ENCODE measurements around the gene HOXA4. TPM values are rescaled to one million over a fixed set of nuclear protein-coding genes. Genes with fewer than 3 reads are reported as not detected.

HOXA4 gene
- total RNA-seq, 2 experiments from 2014 or later, result 0.17 to 0.53 TPM

DNA sequence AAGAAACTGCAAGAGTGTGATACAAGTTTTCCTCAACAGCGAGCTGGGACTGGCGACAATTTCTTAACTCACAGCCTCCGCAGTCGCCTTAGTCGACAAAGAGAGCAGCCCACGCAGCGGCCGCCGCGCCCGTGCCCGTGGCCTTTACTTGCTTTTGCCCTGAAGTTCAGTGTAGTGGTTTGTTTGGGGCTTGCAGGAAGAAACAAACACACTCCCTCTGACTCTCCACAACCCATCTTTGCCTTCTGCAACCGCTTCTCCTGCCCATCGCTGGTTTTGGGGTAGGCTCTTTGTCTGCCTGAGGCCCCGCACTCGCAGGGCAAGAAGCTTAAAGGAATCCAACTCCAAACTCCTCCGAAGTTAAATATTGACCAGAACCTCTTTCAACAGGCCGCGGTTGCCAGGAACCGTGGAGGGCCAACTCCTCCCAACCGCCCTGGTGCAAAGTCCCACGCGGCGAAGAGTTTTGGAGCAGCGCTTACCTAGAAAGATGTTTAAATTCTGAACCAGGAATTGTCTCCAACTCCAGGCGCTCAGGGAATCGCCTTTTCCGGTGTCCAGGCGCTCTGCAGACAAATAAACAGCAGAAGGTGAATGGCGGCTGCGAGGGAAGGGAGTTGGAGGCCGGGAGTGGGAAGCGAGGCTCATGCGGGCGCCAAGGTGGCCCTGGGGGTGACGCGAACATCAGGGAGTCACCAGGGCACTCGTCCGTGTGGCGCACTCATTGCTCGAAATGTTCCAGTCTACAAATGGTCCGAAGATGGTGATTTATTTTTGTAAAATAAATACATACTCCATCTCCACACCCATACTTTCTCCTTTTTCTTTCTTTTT lies 8.3 kb downstream of the HOXA4 start:
- no peak for ATAC-seq (ENCODE audit: low read depth)
- H3K27me3 Mint-ChIP-seq, result peaks cover 18% of the 10 kb centered on the region
- no peaks in the 10 kb centered on the region for H3K4me1 Mint-ChIP-seq
- POLR2A ChIA-PET, result no interaction called here
- no peak overlapping the region for H3K27ac Mint-ChIP-seq
- no peaks in the 10 kb centered on the region for H3K9me3 Mint-ChIP-seq
- H3K36me3 Mint-ChIP-seq, result no peaks in the 10 kb centered on the region
- DNase-seq, result no peak
- no peak overlapping the region for H3K4me3 Mint-ChIP-seq

DNA sequence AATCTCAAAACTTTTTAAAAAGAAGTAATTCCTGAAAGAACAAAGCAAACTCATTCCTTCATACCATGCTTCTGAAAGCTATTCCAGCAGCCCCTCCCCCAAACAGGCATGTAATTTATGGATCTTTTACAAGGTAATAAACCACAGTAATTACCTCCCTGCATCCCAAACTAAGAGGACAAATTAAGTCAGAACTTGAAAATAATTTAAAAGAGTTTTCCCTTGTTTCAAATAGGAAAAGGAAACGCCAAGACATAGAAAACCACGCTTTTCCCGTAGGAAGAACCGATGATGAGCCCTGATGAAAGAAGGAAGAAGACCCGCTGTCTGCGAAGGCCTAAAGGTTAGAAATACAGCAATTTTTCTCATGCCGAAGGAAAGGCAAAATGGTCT lies 8.9 kb downstream of the HOXA4 start:
- POLR2A ChIA-PET, result no interaction called here
- no peaks in the 10 kb centered on the region for H3K4me1 Mint-ChIP-seq
- ATAC-seq (ENCODE audit: low read depth) (no peak), DNase-seq (no peak)
- no peaks in the 10 kb centered on the region for H3K36me3 Mint-ChIP-seq
- no peaks in the 10 kb centered on the region for H3K9me3 Mint-ChIP-seq
- H3K4me3 Mint-ChIP-seq, result no peak overlapping the region
- H3K27ac Mint-ChIP-seq, result no peak overlapping the region
- peaks cover 13% of the 10 kb centered on the region for H3K27me3 Mint-ChIP-seq

DNA sequence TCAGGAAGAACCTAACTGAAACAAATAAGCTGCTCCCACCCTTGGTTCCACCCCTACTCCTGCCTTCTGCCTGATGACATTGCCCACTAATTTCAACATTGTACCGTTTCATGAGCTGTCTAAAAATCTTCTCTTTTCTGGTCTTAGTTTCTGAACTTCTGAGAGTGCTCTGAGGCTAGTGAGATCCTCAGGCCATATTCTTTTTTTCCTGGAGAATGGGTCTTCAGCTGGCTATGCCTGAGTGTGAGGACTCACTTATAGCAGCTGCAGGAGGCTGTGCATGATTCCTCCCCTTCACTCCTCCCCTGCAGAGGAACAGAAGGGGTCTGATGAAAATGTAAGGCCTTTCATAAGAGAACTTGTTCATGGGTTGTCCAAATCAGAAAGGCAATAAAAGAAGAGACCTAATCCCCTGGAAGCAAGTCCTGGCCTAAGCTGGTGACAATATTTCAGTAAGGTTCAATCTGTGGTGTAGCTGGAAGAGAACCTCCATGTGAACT lies 11.1 kb downstream of the HOXA4 start:
- DNase-seq, result no peak
- POLR2A ChIA-PET, result no interaction called here
- Mint-ChIP-seq H3K27me3 (peaks cover 6% of the 10 kb centered on the region), H3K27ac (no peak overlapping the region), H3K4me1 (no peaks in the 10 kb centered on the region), H3K36me3 (no peaks in the 10 kb centered on the region), H3K9me3 (no peaks in the 10 kb centered on the region), H3K4me3 (no peak overlapping the region)
- no peak for ATAC-seq (ENCODE audit: low read depth)

DNA sequence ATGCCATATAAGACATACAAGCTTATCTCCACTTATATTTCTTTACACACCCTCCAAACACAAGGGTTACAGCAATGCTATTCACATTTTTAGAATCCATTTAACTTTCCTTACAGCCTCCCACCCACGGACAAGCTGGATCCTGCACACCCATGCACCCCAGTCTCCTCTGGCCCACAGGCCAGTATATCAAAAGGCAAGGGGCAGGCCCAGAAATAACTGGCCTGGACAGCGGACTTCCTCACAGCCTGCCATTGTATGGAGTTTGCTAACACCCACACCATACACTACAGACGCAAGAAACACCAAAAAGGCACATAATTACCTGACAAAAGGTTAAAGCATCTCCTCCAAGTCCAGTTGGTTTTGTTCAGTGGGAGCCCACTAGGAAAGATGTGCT lies 12.0 kb downstream of the HOXA4 start:
- no peaks in the 10 kb centered on the region for H3K36me3 Mint-ChIP-seq
- no peak overlapping the region for H3K27ac Mint-ChIP-seq
- POLR2A ChIA-PET, result no interaction called here
- peaks cover 6% of the 10 kb centered on the region for H3K27me3 Mint-ChIP-seq
- no peaks in the 10 kb centered on the region for H3K9me3 Mint-ChIP-seq
- DNase-seq (no peak), ATAC-seq (ENCODE audit: low read depth) (no peak)
- no peak overlapping the region for H3K4me3 Mint-ChIP-seq
- no peaks in the 10 kb centered on the region for H3K4me1 Mint-ChIP-seq

DNA sequence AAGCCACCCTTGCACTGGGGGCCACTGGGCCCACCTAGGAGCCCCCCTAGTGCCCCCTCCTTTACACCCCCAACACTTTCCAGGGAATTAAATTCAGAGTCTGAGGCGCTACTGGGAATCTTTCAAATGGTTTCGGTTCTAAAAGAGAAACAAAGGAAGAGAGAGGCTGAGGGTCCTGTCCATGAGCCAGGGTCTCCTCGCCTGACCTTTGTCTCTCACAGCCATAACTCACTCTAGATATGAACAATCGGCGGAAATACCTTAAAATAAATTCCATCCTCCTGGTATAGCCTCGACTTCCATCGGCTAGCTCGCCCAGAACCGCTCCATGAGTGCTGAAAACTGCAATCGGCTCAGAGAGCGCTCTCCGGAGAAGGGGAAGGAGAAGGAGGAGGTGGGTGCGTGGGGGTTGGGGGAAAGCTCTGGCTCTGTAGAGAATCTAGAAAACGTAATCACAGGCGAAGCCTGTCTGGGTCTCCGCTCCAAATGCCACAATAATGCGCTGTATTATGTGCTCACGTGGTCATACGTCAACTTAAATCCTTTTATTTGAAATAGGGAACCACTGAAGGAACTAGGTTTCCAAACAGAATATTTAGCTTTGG lies 12.6 kb downstream of the HOXA4 start:
- no peaks in the 10 kb centered on the region for H3K9me3 Mint-ChIP-seq
- no peak for DNase-seq
- H3K4me3 Mint-ChIP-seq, result no peak overlapping the region
- ATAC-seq (ENCODE audit: low read depth), result no peak
- H3K27me3 Mint-ChIP-seq, result peaks cover 6% of the 10 kb centered on the region
- POLR2A ChIA-PET, result no interaction called here
- H3K36me3 Mint-ChIP-seq, result no peaks in the 10 kb centered on the region
- no peak overlapping the region for H3K27ac Mint-ChIP-seq
- H3K4me1 Mint-ChIP-seq, result no peaks in the 10 kb centered on the region

DNA sequence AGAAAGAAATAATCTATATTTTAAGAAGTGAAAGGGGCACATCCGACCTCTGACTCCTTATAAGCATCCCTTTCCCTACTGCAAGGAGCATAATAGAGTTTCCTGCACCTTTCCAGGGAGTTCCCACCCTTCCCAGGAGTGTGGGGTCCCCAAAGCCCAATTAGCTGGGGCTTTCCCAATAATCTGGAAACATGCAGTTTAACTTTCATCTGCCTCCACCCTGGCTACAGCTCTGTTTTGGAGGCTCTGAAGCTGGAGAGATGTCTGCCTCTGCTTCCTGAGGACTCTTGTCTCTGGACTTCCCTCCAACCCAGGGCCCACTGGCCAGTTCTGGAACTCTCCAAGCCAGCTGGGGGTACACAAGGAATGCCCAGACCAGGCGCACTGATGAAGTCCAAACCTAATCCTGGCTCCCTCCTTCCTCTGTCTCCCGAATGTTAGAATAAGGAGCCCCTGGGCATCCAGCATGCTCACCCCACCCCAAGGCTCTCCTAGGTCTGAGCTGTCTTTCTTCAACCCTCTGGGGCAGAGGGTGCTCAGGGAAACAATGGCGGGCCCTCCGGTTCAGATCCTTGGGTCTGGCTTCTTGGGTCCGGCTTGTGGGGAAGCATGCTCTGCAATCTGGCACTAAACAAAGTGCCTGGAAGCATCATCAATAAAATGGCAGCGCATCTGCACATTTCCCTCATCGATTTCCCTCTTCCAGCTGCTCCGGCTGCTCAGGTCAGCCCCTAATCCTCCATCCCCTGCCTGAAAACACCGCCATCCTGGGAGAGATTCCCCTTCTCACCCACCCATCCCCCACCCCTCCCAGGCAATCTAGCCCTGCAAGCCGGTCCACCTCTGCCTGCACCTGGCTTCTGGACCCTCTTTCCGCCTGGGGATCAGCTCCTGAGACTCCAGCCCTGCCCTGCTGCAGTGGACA lies 13.3 kb downstream of the HOXA4 start:
- POLR2A ChIA-PET, result no interaction called here
- no peak overlapping the region for H3K4me3 Mint-ChIP-seq
- no peak overlapping the region for H3K27ac Mint-ChIP-seq
- H3K27me3 Mint-ChIP-seq, result peaks cover 6% of the 10 kb centered on the region
- ATAC-seq (ENCODE audit: low read depth) (no peak), DNase-seq (no peak)
- H3K9me3 Mint-ChIP-seq, result no peaks in the 10 kb centered on the region
- no peaks in the 10 kb centered on the region for H3K4me1 Mint-ChIP-seq
- no peaks in the 10 kb centered on the region for H3K36me3 Mint-ChIP-seq

DNA sequence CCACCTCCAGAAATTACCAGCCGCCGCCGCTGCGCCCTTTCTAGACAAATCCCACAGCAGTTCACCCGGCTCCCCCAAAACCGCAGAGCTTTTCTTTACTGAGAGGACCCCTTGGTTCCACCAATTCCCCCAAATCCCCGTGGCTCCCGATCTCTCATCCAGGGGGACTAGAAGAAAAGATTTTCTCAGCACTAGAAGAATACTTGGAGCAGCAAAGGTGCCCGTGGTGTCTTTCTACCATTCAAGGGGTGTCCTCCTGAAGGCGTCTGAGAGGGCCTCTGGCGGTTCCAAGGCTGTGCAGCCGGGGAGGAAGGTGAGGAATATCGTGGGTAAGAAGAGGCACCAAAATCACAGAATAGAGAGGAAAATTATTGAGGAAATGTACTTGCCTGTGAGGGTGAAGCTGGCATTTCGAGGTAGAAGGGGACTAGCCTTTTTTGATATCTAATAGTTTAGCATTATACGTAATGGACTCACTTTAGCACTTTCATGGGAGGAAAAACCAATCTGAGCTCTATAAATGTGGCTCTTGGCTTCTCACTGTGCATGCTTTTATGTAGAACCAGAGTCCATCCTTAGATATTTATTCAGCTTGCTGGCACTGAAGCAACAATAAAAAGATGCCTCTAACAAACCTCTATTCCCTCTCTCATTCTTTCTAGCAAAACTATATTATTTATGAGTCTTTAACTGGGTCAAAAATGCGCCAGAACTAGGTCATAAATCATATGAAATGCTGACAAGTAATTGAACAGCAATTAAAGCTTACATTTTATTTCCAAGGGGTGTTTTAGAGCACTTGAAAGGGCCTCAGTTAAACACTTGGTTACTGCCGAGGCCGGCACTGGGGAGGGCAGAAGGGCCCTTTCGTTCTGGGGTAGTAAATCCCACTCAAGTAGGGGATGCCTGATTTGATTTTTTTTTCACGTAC lies 14.3 kb downstream of the HOXA4 start:
- DNase-seq (no peak), ATAC-seq (ENCODE audit: low read depth) (no peak)
- Mint-ChIP-seq H3K27ac (no peak overlapping the region), H3K4me3 (no peak overlapping the region), H3K36me3 (no peaks in the 10 kb centered on the region), H3K4me1 (no peaks in the 10 kb centered on the region), H3K9me3 (no peaks in the 10 kb centered on the region), H3K27me3 (peaks cover 9% of the 10 kb centered on the region)
- POLR2A ChIA-PET, result no interaction called here

DNA sequence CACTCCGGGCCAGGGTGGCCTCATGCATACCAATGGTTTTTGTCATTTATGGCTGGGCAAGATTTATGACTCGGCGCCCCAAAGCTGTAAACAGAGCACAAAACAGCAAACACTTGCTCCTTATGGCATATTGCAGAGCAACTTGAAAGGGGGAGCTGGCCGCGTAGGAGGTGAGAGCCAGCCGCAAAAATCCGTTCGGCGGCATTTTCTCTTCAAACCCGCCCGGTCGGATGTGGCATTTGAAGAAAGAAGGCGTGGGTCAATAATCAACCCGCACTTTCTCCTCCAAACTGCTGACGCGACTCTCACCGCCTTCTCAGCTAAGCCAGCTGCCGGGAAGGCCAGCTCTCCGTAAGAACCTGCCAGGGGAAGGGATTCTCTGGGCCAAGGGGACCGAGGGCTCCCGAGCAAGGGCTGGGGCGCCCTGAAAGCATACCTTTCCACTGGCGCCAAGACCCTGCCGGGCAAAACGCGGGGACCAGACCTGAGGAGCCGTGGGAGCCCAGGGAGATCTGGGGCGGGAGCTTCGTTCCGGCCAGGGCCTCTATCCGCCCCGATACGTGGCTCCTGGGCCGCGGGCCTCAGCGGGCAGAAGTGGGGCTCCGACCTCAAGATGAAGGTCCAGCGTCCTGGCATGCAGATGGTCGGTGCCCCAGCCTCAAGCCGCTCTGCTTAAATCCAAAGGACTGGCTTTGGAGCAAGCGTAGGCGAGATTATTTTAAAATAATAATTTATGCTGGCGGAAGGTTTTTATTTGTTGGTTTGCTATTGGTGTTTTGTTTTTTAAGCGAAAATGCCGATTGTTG lies 15.1 kb downstream of the HOXA4 start:
- DNase-seq (no peak), ATAC-seq (ENCODE audit: low read depth) (no peak)
- Mint-ChIP-seq H3K36me3 (no peaks in the 10 kb centered on the region), H3K4me3 (no peak overlapping the region), H3K27me3 (peaks cover 11% of the 10 kb centered on the region), H3K4me1 (no peaks in the 10 kb centered on the region), H3K27ac (no peak overlapping the region), H3K9me3 (no peaks in the 10 kb centered on the region)
- POLR2A ChIA-PET, result no interaction called here

DNA sequence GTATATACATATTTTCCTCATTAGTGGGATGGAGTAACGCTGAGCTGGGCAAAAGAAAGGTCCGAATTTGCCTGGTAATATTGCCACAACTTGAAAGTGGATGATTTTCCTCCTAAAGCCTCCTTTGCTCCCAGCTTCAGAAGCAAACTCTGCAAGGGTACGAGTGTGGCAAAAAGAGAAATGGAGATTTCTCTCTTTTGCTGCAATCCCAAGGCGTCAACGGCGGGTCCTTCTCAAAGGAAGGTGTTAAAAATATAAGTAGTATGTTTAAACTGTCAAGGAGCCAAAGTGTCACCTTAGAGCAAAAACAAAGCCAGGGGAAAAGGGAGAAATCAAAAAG lies 15.7 kb downstream of the HOXA4 start:
- H3K27me3 Mint-ChIP-seq, result peaks cover 9% of the 10 kb centered on the region
- POLR2A ChIA-PET, result no interaction called here
- DNase-seq, result no peak
- no peak for ATAC-seq (ENCODE audit: low read depth)
- no peaks in the 10 kb centered on the region for H3K4me1 Mint-ChIP-seq
- no peak overlapping the region for H3K27ac Mint-ChIP-seq
- no peak overlapping the region for H3K4me3 Mint-ChIP-seq
- no peaks in the 10 kb centered on the region for H3K36me3 Mint-ChIP-seq
- H3K9me3 Mint-ChIP-seq, result no peaks in the 10 kb centered on the region

DNA sequence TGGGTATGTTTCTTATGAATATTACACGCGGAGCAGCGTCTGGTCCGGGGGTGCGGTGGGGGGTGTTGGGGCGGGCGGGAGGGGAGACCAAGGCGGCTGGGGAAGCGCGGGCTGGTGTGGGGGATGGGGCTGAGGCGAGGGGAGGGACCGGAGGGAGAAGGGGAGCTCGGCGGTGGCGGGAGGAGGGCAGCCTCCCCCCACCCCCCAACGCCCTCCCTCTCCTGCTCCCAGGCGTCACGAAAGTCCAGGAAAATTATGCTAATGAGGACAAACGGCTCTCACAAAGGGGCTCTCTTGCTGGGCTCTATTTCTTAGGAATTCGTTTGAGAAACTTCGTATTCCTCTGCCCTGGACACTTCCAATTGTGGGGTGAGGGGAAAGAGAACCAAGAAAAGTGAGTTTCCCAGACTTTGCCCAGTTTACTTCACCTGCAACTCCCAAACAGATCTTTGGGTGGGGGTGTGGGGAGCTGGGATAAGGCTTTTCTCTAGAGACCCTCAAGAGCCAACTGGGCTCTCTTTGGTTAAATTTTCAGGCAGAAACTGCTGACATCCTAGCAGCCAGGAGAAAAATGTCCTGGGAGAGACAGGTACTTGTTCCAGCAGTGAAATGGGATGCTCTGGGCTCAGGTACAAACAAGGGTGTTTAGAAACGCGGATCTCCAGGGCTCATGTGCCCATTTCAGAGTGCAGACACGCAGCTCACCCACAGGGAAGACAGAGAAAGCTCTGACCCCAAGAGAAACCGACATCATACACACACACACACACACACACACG lies 16.4 kb downstream of the HOXA4 start:
- Mint-ChIP-seq H3K4me1 (no peaks in the 10 kb centered on the region), H3K36me3 (no peaks in the 10 kb centered on the region), H3K4me3 (no peak overlapping the region), H3K27me3 (peaks cover 8% of the 10 kb centered on the region), H3K27ac (no peak overlapping the region), H3K9me3 (no peaks in the 10 kb centered on the region)
- DNase-seq (no peak), ATAC-seq (ENCODE audit: low read depth) (no peak)
- POLR2A ChIA-PET, result no interaction called here

DNA sequence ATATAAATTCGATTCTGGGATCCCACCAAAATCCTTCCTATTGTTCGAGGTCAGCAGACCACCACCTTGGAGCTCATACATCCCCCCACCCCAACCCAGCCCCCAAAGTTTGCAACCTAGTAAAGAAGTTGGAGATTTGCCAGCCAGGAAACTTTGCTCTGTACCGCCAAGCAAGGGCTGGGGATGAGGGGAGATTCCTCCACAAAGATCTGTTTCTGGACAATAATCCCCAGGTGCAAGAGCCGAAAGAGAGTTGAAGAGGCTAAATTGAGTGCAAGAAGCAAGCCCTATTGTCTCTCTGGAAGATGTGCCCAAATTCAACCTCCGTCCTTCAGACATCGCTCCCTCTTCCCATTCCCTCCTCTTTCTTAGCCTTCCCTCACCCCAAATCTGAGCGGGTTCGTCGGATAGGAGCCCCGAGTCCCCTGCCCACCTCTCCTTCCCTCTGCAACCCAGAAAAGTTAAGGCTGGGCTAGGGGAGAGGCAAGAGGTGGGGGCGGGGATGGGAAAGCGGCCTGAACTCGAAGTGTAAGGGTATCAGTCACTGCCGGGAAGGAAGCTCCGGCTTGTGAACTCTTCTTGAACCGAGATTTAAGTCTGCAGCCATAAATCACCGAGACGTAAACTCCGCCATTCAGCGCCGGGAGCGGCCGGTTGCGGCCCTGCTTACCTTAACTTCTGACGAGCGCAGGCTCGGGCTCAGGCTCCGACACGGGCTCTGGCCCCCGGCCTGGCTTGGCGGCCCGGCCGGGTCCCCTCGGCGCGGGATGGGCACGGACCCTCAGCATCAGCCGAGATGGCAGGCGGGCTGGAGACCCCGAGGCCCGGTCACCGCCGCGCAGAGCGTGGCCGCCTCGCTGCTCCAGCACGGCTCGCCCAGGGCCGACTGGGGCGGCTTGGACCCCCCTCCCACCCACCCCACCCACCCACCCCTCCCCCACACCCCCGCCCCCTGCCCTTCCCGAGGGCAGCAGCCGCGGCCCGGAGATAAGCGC lies 17.3 kb downstream of the HOXA4 start:
- Mint-ChIP-seq H3K27me3 (peaks cover 5% of the 10 kb centered on the region), H3K4me1 (no peaks in the 10 kb centered on the region), H3K27ac (no peak overlapping the region), H3K36me3 (no peaks in the 10 kb centered on the region), H3K4me3 (no peak overlapping the region), H3K9me3 (no peaks in the 10 kb centered on the region)
- ATAC-seq (ENCODE audit: low read depth) (no peak), DNase-seq (no peak)
- POLR2A ChIA-PET, result no interaction called here
